CD4-positive, alpha-beta T cell (primary cell): ENCODE results near the gene GPR137B. TPM values are rescaled to one million over a fixed set of nuclear protein-coding genes. Genes with fewer than 3 reads are reported as not detected.

Experiments
- ATAC-seq: fragments of 200-7000 bp; cut with Tn5 transposase; one replicate; pipeline ENCODE4 v1.10.0; 2022; ENCODE audit warnings: mild to moderate bottlenecking; ENCODE audit not compliant: poor library complexity
- CTCF ChIA-PET: fragments of 350-600 bp; sonication (Branson Sonifier 250); formaldehyde crosslinking; loops from one replicate; lab custom pipeline; 2021; ENCODE audit warnings: antibody characterized with exemption, inconsistent platforms; lab: Charles Lee
- POLR2A ChIA-PET: fragments of 350-600 bp; sonication (Branson Sonifier 250); formaldehyde crosslinking; loops from one replicate; lab custom pipeline; 2021; ENCODE audit warnings: antibody characterized with exemption, inconsistent platforms; lab: Charles Lee
- DNase-seq, 14 experiments: peaks; one replicate each; pipeline ENCODE4 v3.0.0-alpha.2; 2013 to 2020; ENCODE audit warnings: mixed read lengths in 2 of 14
- H3K27ac ChIP-seq, 2 donors: one replicate each; pipeline versions ENCODE4 v1.5.1 to v1.7.0; 2013; ENCODE audit warnings: low read length in 2 of 2, low read depth in 1 of 2, mild to moderate bottlenecking in 1 of 2
- H3K27me3 ChIP-seq, 2 experiments: 1 replicate in 1 of 2; 2 replicates in 1 of 2; pipeline versions ENCODE4 v1.6.1 to v1.7.0; 2013; ENCODE audit warnings: low read length in 2 of 2, control low read depth in 1 of 2, mild to moderate bottlenecking in 1 of 2, moderate library complexity in 1 of 2; ENCODE audit not compliant: insufficient read depth in 2 of 2, control insufficient read depth in 1 of 2
- H3K36me3 ChIP-seq: one replicate; pipeline ENCODE4 v1.6.1; 2013; ENCODE audit warnings: low read length, control low read depth; ENCODE audit not compliant: insufficient read depth
- H3K4me1 ChIP-seq: one replicate; pipeline ENCODE4 v1.6.1; 2013; ENCODE audit warnings: low read length, control low read depth; ENCODE audit not compliant: insufficient read depth
- H3K4me3 ChIP-seq: one replicate; pipeline ENCODE4 v1.5.1; 2013; ENCODE audit warnings: mild to moderate bottlenecking, low read length, moderate library complexity
- H3K9me3 ChIP-seq, 2 experiments: 1 replicate in 1 of 2; 2 replicates in 1 of 2; pipeline versions ENCODE4 v1.6.1 to v1.7.0; 2013; ENCODE audit warnings: low read length in 2 of 2, mild to moderate bottlenecking in 2 of 2, control low read depth in 1 of 2, moderate library complexity in 1 of 2; ENCODE audit not compliant: control insufficient read depth in 1 of 2, insufficient read depth in 1 of 2
- H3K27ac Mint-ChIP-seq: one replicate; pipeline ENCODE4 v1.8.0; 2020; ENCODE audit warnings: mixed read lengths
- H3K27me3 Mint-ChIP-seq: one replicate; pipeline ENCODE4 v1.8.0; 2021; ENCODE audit warnings: mixed read lengths
- H3K36me3 Mint-ChIP-seq: one replicate; pipeline ENCODE4 v1.8.0; 2021; ENCODE audit warnings: low read depth, mixed read lengths
- H3K4me1 Mint-ChIP-seq: one replicate; pipeline ENCODE4 v1.8.0; 2021; ENCODE audit warnings: low read depth, mixed read lengths
- H3K4me3 Mint-ChIP-seq: one replicate; pipeline ENCODE4 v1.8.0; 2020; ENCODE audit warnings: mild to moderate bottlenecking, mixed read lengths
- H3K9me3 Mint-ChIP-seq: one replicate; pipeline ENCODE4 v1.8.0; 2020; ENCODE audit warnings: mixed read lengths
- CTCF ChIP-seq: fragments of 200-600 bp; IDR thresholded peaks from one replicate; pipeline ENCODE4 v1.8.0; 2022; ENCODE audit warnings: antibody characterized with exemption, mild to moderate bottlenecking
- intact Hi-C, 2 experiments: fragments of 100-400 bp; cut with DNase I in 1 of 2; cut with micrococcal nuclease in 1 of 2; formaldehyde crosslinking; loops; one replicate each; pipeline versions ENCODE4 v1.15.1 to v1.9.0; 2023 to 2025; cut with DNase I, micrococcal nuclease
- total RNA-seq, 174 experiments: library from RNA in 2 of 174; stranded (reverse) in 2 of 174; gene quantifications; one replicate each; pipeline ENCODE4 v1.2.3 and lab custom pipeline; 2021 to 2026

Gene GPR137B
- total RNA-seq, 2 experiments from 2014 or later, result 6.3 to 7.4 TPM

GRCh38 chr1:236151739-236152424 lies 9.5 kb downstream of the GPR137B start:
- no peak overlapping the region for H3K27ac Mint-ChIP-seq
- Histone ChIP-seq H3K9me3 (no peaks in the 10 kb centered on the region), H3K36me3 (no peaks in the 10 kb centered on the region), H3K27me3 (no peaks in the 10 kb centered on the region), H3K27ac (no peak overlapping the region), H3K4me1 (peaks cover 25% of the 10 kb centered on the region), H3K4me3 (no peak overlapping the region)
- no peaks in the 10 kb centered on the region for H3K9me3 Mint-ChIP-seq
- no peak overlapping the region for H3K4me3 Mint-ChIP-seq
- intact Hi-C loops, result no loop called here
- no peaks in the 10 kb centered on the region for H3K36me3 Mint-ChIP-seq
- DNase-seq, result no peak
- H3K27me3 Mint-ChIP-seq, result no peaks in the 10 kb centered on the region
- CTCF ChIA-PET, result no interaction called here
- POLR2A ChIA-PET, result no interaction called here
- peaks cover 16% of the 10 kb centered on the region for H3K4me1 Mint-ChIP-seq
- ATAC-seq, result no peak
- TF ChIP-seq CTCF, result no peak

DNA sequence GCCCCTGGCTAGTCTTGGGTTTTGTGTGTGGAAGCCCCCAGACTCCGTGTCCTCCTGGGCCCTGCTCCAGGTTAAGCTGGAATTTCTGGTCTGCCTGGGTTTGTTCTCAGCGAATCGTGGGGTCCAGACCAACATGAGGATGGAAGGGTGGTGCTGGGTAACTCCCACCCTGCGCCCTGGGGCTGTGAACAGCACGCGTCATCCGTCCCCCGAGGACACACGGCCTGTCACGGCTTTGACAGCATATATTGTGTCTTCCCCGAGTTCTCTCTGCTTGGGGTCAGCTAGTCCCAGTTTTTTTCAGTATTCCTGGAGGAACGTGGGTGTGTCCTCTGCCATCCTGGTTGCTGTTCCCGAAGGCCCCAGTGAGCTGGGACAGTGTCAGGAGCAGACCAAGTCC lies 11.8 kb downstream of the GPR137B start:
- no peaks in the 10 kb centered on the region for H3K36me3 ChIP-seq
- no peak overlapping the region for H3K4me3 ChIP-seq
- H3K27ac ChIP-seq, result no peak overlapping the region
- no peak overlapping the region for H3K4me3 Mint-ChIP-seq
- H3K4me1 Mint-ChIP-seq, result peaks cover 18% of the 10 kb centered on the region
- POLR2A ChIA-PET, result no interaction called here
- no peak for ATAC-seq
- CTCF ChIA-PET, result no interaction called here
- no peaks in the 10 kb centered on the region for H3K27me3 ChIP-seq
- intact Hi-C loops, result no loop called here
- no peaks in the 10 kb centered on the region for H3K9me3 ChIP-seq
- DNase-seq, result no peak
- peaks cover 7% of the 10 kb centered on the region for H3K36me3 Mint-ChIP-seq
- H3K9me3 Mint-ChIP-seq, result no peaks in the 10 kb centered on the region
- H3K27ac Mint-ChIP-seq, result no peak overlapping the region
- H3K4me1 ChIP-seq, result peaks cover 25% of the 10 kb centered on the region
- TF ChIP-seq CTCF, result no peak
- no peaks in the 10 kb centered on the region for H3K27me3 Mint-ChIP-seq

GRCh38 chr1:236154671-236155398 lies 12.5 kb downstream of the GPR137B start:
- H3K9me3 ChIP-seq, result peaks cover 0 to 3% of the 10 kb centered on the region in 2 experiments
- H3K4me3 Mint-ChIP-seq, result no peak overlapping the region
- H3K27ac ChIP-seq, result no peak overlapping the region
- intact Hi-C loops, result no loop called here
- H3K4me1 ChIP-seq, result peaks cover 25% of the 10 kb centered on the region
- no peaks in the 10 kb centered on the region for H3K27me3 ChIP-seq
- H3K27ac Mint-ChIP-seq, result no peak overlapping the region
- H3K36me3 ChIP-seq, result no peaks in the 10 kb centered on the region
- ATAC-seq (no peak), DNase-seq (no peak)
- CTCF ChIA-PET, result no interaction called here
- POLR2A ChIA-PET, result no interaction called here
- peaks cover 11% of the 10 kb centered on the region for H3K4me1 Mint-ChIP-seq
- no peaks in the 10 kb centered on the region for H3K9me3 Mint-ChIP-seq
- H3K4me3 ChIP-seq, result no peak overlapping the region
- H3K36me3 Mint-ChIP-seq, result peaks cover 11% of the 10 kb centered on the region
- no peak for TF ChIP-seq CTCF
- H3K27me3 Mint-ChIP-seq, result no peaks in the 10 kb centered on the region
